HG03139 (cell line): ENCODE data around the gene PRAMEF18.
"Not testable (repeated sequence)": the region's sequence is repeated elsewhere in the genome, so short reads cannot be mapped to it uniquely, and the experiment has no call there.

Experiments
- ATAC-seq: cut with Tn5 transposase; IDR thresholded peaks from one replicate; pipeline ENCODE4 v1.9.1; 2021; ENCODE audit not compliant: unreplicated experiment

The PRAMEF18 gene

GRCh38 chr1:13216619-13217018, 9.3 kb downstream of the PRAMEF18 start:
- not testable (repeated sequence) for ATAC-seq

- ATAC-seq = not testable (repeated sequence)
Measured at GRCh38 chr1:13208712-13209111, 17.2 kb downstream of the PRAMEF18 start.

- ATAC-seq = not testable (repeated sequence)
Measured at GRCh38 chr1:13201309-13201708, 24.6 kb downstream of the PRAMEF18 start, which contains the start of gene PRAMEF13. Gene PRAMEF13, minus strand, starts transcription at chr1:13201409. Its CDS starts 1,820 bp downstream, at chr1:13199589.
